Activated B cell treated with CpG ODN at 0.5 μM for 24 hours (primary cell): ENCODE data around the gene ITIH4. TPM values are rescaled to one million over a fixed set of nuclear protein-coding genes. Genes with fewer than 3 reads are reported as not detected.

Experiments used
- ATAC-seq: fragments of 200-7000 bp; cut with Tn5 transposase; one replicate; pipeline ENCODE4 v1.10.0; 2021; ENCODE audit warnings: low read depth, mild to moderate bottlenecking, moderate library complexity
- CTCF ChIA-PET: fragments of 350-600 bp; sonication (Branson Sonifier 250); formaldehyde crosslinking; loops from one replicate; lab custom pipeline; 2021; ENCODE audit warnings: antibody characterized with exemption; lab: Charles Lee
- POLR2A ChIA-PET: fragments of 350-600 bp; sonication (Branson Sonifier 250); formaldehyde crosslinking; loops from one replicate; lab custom pipeline; 2021; ENCODE audit warnings: antibody characterized with exemption; lab: Charles Lee
- DNase-seq: peaks from one replicate; pipeline ENCODE4 v3.0.0; 2022
- H3K27ac Mint-ChIP-seq: one replicate; pipeline ENCODE4 v1.8.0; 2020; ENCODE audit warnings: mixed read lengths
- H3K27me3 Mint-ChIP-seq: one replicate; pipeline ENCODE4 v1.8.0; 2021; ENCODE audit warnings: mixed read lengths
- H3K36me3 Mint-ChIP-seq: one replicate; pipeline ENCODE4 v1.8.0; 2021; ENCODE audit warnings: low read depth, mixed read lengths
- H3K4me1 Mint-ChIP-seq: one replicate; pipeline ENCODE4 v1.8.0; 2021; ENCODE audit warnings: mixed read lengths
- H3K4me3 Mint-ChIP-seq: one replicate; pipeline ENCODE4 v1.8.0; 2020; ENCODE audit warnings: mild to moderate bottlenecking, mixed read lengths
- H3K9me3 Mint-ChIP-seq: one replicate; pipeline ENCODE4 v1.8.0; 2020; ENCODE audit warnings: mixed read lengths
- intact Hi-C: fragments of 100-400 bp; cut with micrococcal nuclease; formaldehyde crosslinking; loops from one replicate; pipeline ENCODE4 v1.15.1; 2024
- total RNA-seq: library from RNA; stranded (reverse); gene quantifications from 2 replicates; pipeline ENCODE4 v1.2.3, GENCODE V29; 2022
- TF ChIP-seq, protein P1 (sequence below): fragments of 200-600 bp; IDR thresholded peaks from one replicate; pipeline ENCODE4 v1.8.0; 2022; ENCODE audit warnings: antibody characterized with exemption, mild to moderate bottlenecking

ITIH4 gene
- total RNA-seq, 1 donor from 2014 or later = 15.7 TPM

DNA sequence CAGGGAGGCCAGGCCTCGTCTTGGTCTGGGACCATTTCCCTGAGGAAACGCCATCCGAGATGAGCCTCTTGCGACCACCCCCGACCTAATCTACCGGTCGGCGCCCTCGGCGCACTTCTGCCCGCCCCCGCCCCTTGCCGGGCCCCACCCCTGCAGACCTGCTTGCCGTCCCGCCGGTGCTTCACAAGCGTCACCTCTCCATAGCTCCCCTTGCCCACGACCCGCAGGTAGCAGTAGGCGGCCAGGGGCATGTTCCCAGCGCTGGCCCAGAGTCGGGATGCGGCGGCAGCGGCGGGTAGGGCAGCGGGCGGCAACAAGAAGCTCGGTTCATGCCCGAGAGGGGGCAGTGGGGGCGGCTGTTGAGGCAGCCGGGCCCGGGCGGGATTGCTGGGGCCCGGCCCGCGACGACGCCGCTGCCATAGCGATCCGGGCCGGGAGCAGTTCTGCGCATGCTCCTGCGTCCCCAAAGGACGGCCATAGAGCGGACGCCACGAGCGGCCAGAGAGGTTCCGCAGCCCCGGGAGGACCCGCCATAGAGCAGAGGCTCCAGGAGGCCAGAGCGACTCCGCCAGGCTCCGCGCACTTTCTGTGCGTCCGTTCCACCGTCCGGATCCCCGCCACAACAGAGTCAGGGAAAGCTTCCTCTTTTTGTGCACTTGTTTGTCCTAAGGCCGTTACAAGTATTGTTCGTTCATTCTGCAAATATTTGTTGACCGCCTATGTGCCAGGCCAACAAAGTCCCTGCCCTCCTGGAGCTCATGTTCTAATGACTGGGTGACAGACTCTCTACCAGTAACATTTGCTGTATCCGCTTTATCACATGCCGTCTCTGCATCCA is 59.8 kb downstream of the ITIH4 start, which contains the start of gene NEK4:
TSS of gene NEK4 (minus strand) at position 445 of the 838 bp plus-strand sequence. CDS start at position 251, 194 bp downstream.
- H3K36me3 Mint-ChIP-seq = peaks cover 21% of the 10 kb centered on the region
- no peaks in the 10 kb centered on the region for H3K27me3 Mint-ChIP-seq
- TF ChIP-seq, protein P1, sequence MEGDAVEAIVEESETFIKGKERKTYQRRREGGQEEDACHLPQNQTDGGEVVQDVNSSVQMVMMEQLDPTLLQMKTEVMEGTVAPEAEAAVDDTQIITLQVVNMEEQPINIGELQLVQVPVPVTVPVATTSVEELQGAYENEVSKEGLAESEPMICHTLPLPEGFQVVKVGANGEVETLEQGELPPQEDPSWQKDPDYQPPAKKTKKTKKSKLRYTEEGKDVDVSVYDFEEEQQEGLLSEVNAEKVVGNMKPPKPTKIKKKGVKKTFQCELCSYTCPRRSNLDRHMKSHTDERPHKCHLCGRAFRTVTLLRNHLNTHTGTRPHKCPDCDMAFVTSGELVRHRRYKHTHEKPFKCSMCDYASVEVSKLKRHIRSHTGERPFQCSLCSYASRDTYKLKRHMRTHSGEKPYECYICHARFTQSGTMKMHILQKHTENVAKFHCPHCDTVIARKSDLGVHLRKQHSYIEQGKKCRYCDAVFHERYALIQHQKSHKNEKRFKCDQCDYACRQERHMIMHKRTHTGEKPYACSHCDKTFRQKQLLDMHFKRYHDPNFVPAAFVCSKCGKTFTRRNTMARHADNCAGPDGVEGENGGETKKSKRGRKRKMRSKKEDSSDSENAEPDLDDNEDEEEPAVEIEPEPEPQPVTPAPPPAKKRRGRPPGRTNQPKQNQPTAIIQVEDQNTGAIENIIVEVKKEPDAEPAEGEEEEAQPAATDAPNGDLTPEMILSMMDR = no peak
- H3K27ac Mint-ChIP-seq = peak within 1 kb of the TSS; percentile 95
- ATAC-seq (peak; percentile 95), DNase-seq (peak; percentile 80)
- ChIA-PET CTCF (interaction anchor here (1.1 kb wide), 1 partner anchor 28 kb away, joined by 4 read pairs; no protein-coding TSS in a partner anchor), POLR2A (interaction anchor here (0.6 to 2.2 kb wide), 14 partner anchors 9 to 577 kb away, joined by 3 to 44 read pairs (median 4); partner anchors contain the start of genes DCP1A, GLYCTK, SFMBT1 and TLR9)
- intact Hi-C loops = loop anchor here (1.0 to 10.0 kb wide), 9 partner anchors 9 to 302 kb away; partner anchors contain the start of genes NT5DC2, PBRM1, SFMBT1 and SPCS1
- H3K4me1 Mint-ChIP-seq = peaks cover 17% of the 10 kb centered on the region
- peak within 1 kb of the TSS; percentile 94 for H3K4me3 Mint-ChIP-seq
- no peaks in the 10 kb centered on the region for H3K9me3 Mint-ChIP-seq

DNA sequence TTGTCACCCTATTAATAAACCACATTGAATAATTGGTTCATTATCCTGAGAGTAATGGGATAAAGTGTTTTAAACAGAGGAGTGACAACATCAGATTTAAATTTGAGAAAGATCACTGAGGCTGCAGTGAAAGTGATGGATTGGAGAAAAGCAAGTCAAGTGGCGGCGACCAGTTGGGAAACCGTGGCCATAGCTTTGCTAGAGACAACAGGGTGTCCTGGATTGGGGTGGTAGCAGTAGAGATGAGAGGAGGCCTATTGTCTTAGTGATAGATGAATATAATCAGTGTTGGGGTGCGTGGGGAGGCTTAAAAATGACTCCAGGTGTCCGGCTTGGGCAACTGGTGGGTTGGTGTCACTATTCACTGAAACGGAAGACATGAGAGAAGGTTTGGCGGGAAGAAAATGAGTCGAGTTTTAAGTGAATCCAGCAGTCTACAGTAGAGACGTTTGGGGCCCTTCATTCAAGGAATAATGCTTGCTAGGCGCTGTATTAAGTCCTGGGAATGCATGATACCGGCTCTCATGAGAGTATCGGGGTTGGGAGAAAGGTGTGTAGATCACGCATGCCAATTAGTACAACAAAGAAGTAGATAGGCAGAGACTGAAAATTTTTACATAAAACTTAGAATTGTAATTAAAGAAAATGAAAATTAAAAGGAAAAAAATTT is 60.6 kb downstream of the ITIH4 start:
- ATAC-seq = no peak
- Mint-ChIP-seq H3K9me3 (no peaks in the 10 kb centered on the region), H3K4me1 (peaks cover 17% of the 10 kb centered on the region), H3K4me3 (peak overlapping the region; percentile 94), H3K27ac (peak overlapping the region; percentile 57), H3K36me3 (peaks cover 28% of the 10 kb centered on the region), H3K27me3 (no peaks in the 10 kb centered on the region)
- TF ChIP-seq, protein P1 = no peak
- intact Hi-C loops = loop anchor here (1.0 to 10.0 kb wide), 7 partner anchors 29 to 302 kb away; partner anchors contain the start of genes NT5DC2, SFMBT1, SPCS1 and STIMATE
- ChIA-PET POLR2A (interaction anchor here (1.4 to 2.2 kb wide), 3 partner anchors 10 to 214 kb away, joined by 4 to 44 read pairs (median 5); no protein-coding TSS in a partner anchor), CTCF (interaction anchor here (1.1 kb wide), 1 partner anchor 29 kb away, joined by 4 read pairs; no protein-coding TSS in a partner anchor)
- DNase-seq = no peak

DNA sequence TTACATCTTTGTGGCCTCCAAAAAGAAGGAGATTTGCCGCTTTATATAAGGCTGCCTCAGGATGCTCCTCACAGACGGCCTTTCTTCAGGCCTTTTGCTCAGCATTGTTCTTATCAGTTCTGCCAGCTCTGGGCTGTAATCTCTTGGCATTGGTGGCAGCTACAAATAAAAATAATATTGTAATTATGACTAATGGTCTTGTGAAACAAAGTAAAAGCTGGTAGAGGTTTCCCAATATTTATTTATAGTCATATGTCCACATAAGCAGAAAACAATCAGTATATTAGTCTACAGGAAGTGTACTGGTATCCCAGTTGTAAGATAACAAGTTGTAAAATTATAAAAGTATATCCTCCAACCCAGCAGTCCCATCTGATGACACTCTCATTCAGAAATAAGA is 67.0 kb downstream of the ITIH4 start:
- H3K4me3 Mint-ChIP-seq = no peak overlapping the region
- ATAC-seq (no peak), DNase-seq (no peak)
- no peaks in the 10 kb centered on the region for H3K9me3 Mint-ChIP-seq
- peaks cover 80% of the 10 kb centered on the region for H3K36me3 Mint-ChIP-seq
- no peak overlapping the region for H3K27ac Mint-ChIP-seq
- H3K27me3 Mint-ChIP-seq = no peaks in the 10 kb centered on the region
- ChIA-PET CTCF (no interaction called here), POLR2A (no interaction called here)
- TF ChIP-seq, protein P1 = no peak
- intact Hi-C loops = no loop called here
- no peaks in the 10 kb centered on the region for H3K4me1 Mint-ChIP-seq

Other genes with a start within 250 kb of the ITIH4 start
- gene PBRM1, start 144.8 kb downstream of the ITIH4 start, total RNA-seq = 60.0 and 62.1 TPM in 2 replicates
- 137 and 145 TPM in 2 replicates for gene GNL3, start 144.6 kb downstream of the ITIH4 start, total RNA-seq
- gene GLT8D1, start 124.9 kb downstream of the ITIH4 start, total RNA-seq = 20.4 and 22.2 TPM in 2 replicates
- gene SPCS1, start 124.6 kb downstream of the ITIH4 start, total RNA-seq = 78.0 and 79.4 TPM in 2 replicates
- 23.0 and 24.5 TPM in 2 replicates for gene NEK4, start 59.7 kb downstream of the ITIH4 start, total RNA-seq
- 0.42 and 0.80 TPM in 2 replicates for gene ITIH1, start 53.1 kb downstream of the ITIH4 start, total RNA-seq
- not detected in 2 replicates for gene ITIH3, start 35.9 kb downstream of the ITIH4 start, total RNA-seq
- gene MUSTN1, start 4.3 kb upstream of the ITIH4 start, total RNA-seq = 0.83 and 1.6 TPM in 2 replicates
- gene STIMATE, start 66.9 kb upstream of the ITIH4 start, total RNA-seq = 20.8 and 25.8 TPM in 2 replicates
- 24.6 and 31.6 TPM in 2 replicates for gene SFMBT1, start 215.4 kb upstream of the ITIH4 start, total RNA-seq